CMK (cell line): Measurements from ENCODE around the gene CRADD.

ENCODE experiments used
- DNase-seq: peaks from one replicate; pipeline ENCODE4 v3.0.0-alpha.2; 2010; ENCODE audit warnings: low read depth

The CRADD gene

GRCh38 chr12:93939641-93940325 lies 262.6 kb downstream of the CRADD start:
- DNase-seq: no peak

GRCh38 chr12:93943780-93944179 lies 266.6 kb downstream of the CRADD start:
- DNase-seq: no peak

- no peak for DNase-seq
Observed at GRCh38 chr12:93944201-93944600, 267.0 kb downstream of the CRADD start.
